Non-pigmented ciliary epithelial cell (primary cell): ENCODE results near the gene TMCO1.
"Not testable (repeated sequence)": the region's sequence is repeated elsewhere in the genome, so short reads cannot be mapped to it uniquely, and the experiment has no call there.

ENCODE experiments used
- DNase-seq: peaks from one replicate; pipeline ENCODE4 v3.0.0-alpha.2; 2010; ENCODE audit warnings: low read depth

TMCO1 gene

GRCh38 chr1:165747632-165748447, 20.8 kb downstream of the TMCO1 start:
- no peak for DNase-seq

GRCh38 chr1:165744913-165745312, 23.8 kb downstream of the TMCO1 start:
- DNase-seq, result not testable (repeated sequence)

- DNase-seq, result no peak
Measured at GRCh38 chr1:165742194-165742593, 26.5 kb downstream of the TMCO1 start.

GRCh38 chr1:165738794-165739193, 29.9 kb downstream of the TMCO1 start:
- no peak for DNase-seq

GRCh38 chr1:165737196-165737595, 31.5 kb downstream of the TMCO1 start:
- peak; percentile 2 for DNase-seq

GRCh38 chr1:165734906-165735305, 33.8 kb downstream of the TMCO1 start:
- DNase-seq, result no peak

- DNase-seq, result no peak
Measured at GRCh38 chr1:165726841-165727240, 41.8 kb downstream of the TMCO1 start.

GRCh38 chr1:165726169-165726568, 42.5 kb downstream of the TMCO1 start:
- no peak for DNase-seq

- no peak for DNase-seq
Measured at GRCh38 chr1:165717918-165718515, 50.7 kb downstream of the TMCO1 start.

GRCh38 chr1:165716265-165717051, 52.2 kb downstream of the TMCO1 start:
- DNase-seq, result not testable (repeated sequence)

GRCh38 chr1:165712764-165713163, 55.9 kb downstream of the TMCO1 start:
- DNase-seq, result no peak

- DNase-seq, result no peak
Measured at GRCh38 chr1:165707984-165708706, 60.5 kb downstream of the TMCO1 start.

- no peak for DNase-seq
Measured at GRCh38 chr1:165703648-165704047, 65.0 kb downstream of the TMCO1 start.

- DNase-seq, result not testable (repeated sequence)
Measured at GRCh38 chr1:165701922-165702321, 66.7 kb downstream of the TMCO1 start.

- no peak for DNase-seq
Measured at GRCh38 chr1:165699577-165699976, 69.1 kb downstream of the TMCO1 start.

- DNase-seq, result no peak
Measured at GRCh38 chr1:165698761-165699052, 70.0 kb downstream of the TMCO1 start.

GRCh38 chr1:165697881-165698760, 70.5 kb downstream of the TMCO1 start, which contains the start of gene ALDH9A1:
TSS of gene ALDH9A1 (minus strand) at chr1:165698562. CDS start at chr1:165698558, 4 bp downstream.
- no peak for DNase-seq

- DNase-seq, result no peak
Measured at GRCh38 chr1:165697491-165697880, 71.2 kb downstream of the TMCO1 start.

GRCh38 chr1:165696625-165697100, 72.0 kb downstream of the TMCO1 start:
- no peak for DNase-seq

- no peak for DNase-seq
Measured at GRCh38 chr1:165695031-165695430, 73.6 kb downstream of the TMCO1 start.

- DNase-seq, result no peak
Measured at GRCh38 chr1:165688046-165688445, 80.6 kb downstream of the TMCO1 start.
